ENCODE data around the gene PGM1.

DNA sequence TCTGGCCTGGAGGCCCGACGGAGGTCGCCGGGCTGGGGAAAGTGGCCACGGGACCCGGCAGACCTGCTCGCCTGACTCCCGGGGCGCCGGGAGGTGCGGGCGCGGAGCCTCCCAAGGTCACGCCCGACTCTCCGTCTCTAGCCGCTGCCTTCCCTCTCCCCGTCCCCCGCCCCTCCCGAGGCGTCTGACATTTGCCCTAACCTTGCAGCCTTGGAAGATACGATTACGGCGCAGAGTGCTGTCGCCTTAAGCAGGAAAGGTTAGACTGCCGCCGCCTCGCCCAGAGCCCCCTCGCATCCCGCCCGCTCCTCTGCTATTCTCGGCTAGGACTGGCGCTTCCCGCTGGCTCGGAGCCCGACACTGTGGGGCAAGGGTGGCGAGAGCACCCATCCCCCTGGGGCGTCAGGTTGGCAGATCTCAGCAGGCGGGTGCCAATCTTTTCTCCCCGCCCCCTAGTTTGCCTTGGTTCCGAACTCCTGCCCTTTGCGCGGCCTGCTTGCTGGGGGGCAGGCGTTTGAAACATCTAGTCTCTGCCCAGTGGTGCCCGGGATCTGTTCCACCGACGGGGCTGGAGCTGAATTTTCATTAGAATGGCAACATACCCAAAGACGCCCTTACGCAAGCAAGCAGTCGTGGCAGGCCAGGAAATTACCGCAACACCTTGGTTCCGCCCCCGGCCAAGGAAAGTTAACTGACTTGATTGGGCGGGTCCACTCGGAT is 835 bp downstream of the PGM1 start:
- TF ChIP-seq, protein P1, sequence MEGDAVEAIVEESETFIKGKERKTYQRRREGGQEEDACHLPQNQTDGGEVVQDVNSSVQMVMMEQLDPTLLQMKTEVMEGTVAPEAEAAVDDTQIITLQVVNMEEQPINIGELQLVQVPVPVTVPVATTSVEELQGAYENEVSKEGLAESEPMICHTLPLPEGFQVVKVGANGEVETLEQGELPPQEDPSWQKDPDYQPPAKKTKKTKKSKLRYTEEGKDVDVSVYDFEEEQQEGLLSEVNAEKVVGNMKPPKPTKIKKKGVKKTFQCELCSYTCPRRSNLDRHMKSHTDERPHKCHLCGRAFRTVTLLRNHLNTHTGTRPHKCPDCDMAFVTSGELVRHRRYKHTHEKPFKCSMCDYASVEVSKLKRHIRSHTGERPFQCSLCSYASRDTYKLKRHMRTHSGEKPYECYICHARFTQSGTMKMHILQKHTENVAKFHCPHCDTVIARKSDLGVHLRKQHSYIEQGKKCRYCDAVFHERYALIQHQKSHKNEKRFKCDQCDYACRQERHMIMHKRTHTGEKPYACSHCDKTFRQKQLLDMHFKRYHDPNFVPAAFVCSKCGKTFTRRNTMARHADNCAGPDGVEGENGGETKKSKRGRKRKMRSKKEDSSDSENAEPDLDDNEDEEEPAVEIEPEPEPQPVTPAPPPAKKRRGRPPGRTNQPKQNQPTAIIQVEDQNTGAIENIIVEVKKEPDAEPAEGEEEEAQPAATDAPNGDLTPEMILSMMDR (conservative IDR thresholded peaks at IDR 0.05) = no peak
- no peak for TF ChIP-seq EZH2 (IDR thresholded peaks at IDR 0.05; ENCODE audit: low read depth)
